Spleen (tissue), 11 donors: ENCODE data around the gene THSD4. TPM values are rescaled to one million over a fixed set of nuclear protein-coding genes. Genes with fewer than 3 reads are reported as not detected.

ENCODE experiments used
- DNase-seq: peaks from one replicate; pipeline ENCODE4 v3.0.0-alpha.2; 2020
- H3K27ac ChIP-seq, 8 donors: fragments of 200-600 bp; sonication (generic) in 7 of 8; 1 replicate in 4 of 8; 2 replicates in 4 of 8; pipeline versions ENCODE4 v1.5.0 to v1.8.0; 2016 to 2021; ENCODE audit warnings: inconsistent platforms in 4 of 8, mild to moderate bottlenecking in 4 of 8, moderate library complexity in 1 of 8
- H3K27me3 ChIP-seq, 7 donors: fragments of 200-600 bp; sonication (generic) in 6 of 7; replicated peaks in 1 of 7; 1 replicate in 4 of 7; 2 replicates in 3 of 7; pipeline versions ENCODE4 v1.5.0 to v1.8.0; 2016 to 2021; ENCODE audit warnings: inconsistent platforms in 3 of 7, mild to moderate bottlenecking in 1 of 7
- H3K36me3 ChIP-seq, 6 donors: fragments of 200-600 bp; sonication (generic) in 5 of 6; 1 replicate in 4 of 6; 2 replicates in 2 of 6; pipeline versions ENCODE4 v1.5.0 to v1.8.0; 2016 to 2021; ENCODE audit warnings: inconsistent platforms in 2 of 6
- H3K4me1 ChIP-seq, 6 donors: fragments of 200-600 bp; sonication (generic) in 5 of 6; 1 replicate in 3 of 6; 2 replicates in 3 of 6; pipeline versions ENCODE4 v1.5.0 to v1.8.0; 2016 to 2021; ENCODE audit warnings: inconsistent platforms in 3 of 6
- H3K4me3 ChIP-seq, 8 donors: fragments of 200-600 bp; sonication (generic) in 7 of 8; 1 replicate in 4 of 8; 2 replicates in 4 of 8; pipeline versions ENCODE4 v1.5.0 to v1.8.0; 2016 to 2021; ENCODE audit warnings: inconsistent platforms in 4 of 8, mild to moderate bottlenecking in 4 of 8, moderate library complexity in 2 of 8
- H3K9me3 ChIP-seq, 8 donors: fragments of 200-600 bp; sonication (generic) in 7 of 8; 1 replicate in 4 of 8; 2 replicates in 4 of 8; pipeline versions ENCODE4 v1.5.0 to v1.8.0; 2016 to 2021; ENCODE audit warnings: inconsistent platforms in 4 of 8
- CTCF ChIP-seq, 11 experiments: fragments of 200-600 bp in 7 of 11; fragments of 450-650 bp in 4 of 11; sonication (generic) in 4 of 11; IDR thresholded peaks in 8 of 11; conservative IDR thresholded peaks in 3 of 11; 1 replicate in 7 of 11; 2 replicates in 4 of 11; pipeline versions ENCODE4 v1.4.0 to v1.8.0; 2016 to 2021; ENCODE audit warnings: antibody characterized with exemption in 11 of 11, inconsistent platforms in 4 of 11, mild to moderate bottlenecking in 1 of 11
- POLR2A ChIP-seq, 3 donors: fragments of 450-650 bp; IDR thresholded peaks; one replicate each; pipeline ENCODE4 v1.5.1; 2017; ENCODE audit warnings: antibody characterized with exemption in 3 of 3, mild to moderate bottlenecking in 1 of 3
- POLR2AphosphoS5 ChIP-seq, 3 donors: sonication (generic); formaldehyde crosslinking; IDR thresholded peaks; one replicate each; pipeline ENCODE4 v1.5.1; 2017; ENCODE audit warnings: antibody characterized with exemption in 3 of 3
- WGBS, 5 donors: extraction: QIAGEN DNeasy Blood & Tissue Kit in 3 of 5; methylation state at CpG; one replicate each; pipeline versions ENCODE4 v1.1.5 to v1.1.7; 2013 to 2018; 5-methylcytosine and 5-hydroxymethylcytosine counted together
- intact Hi-C: fragments of 100-400 bp; cut with DNase I; formaldehyde crosslinking; loops from one replicate; pipeline ENCODE4 v1.15.0; 2023; ENCODE audit warnings: low total_unique reads
- polyA plus RNA-seq, 3 donors: library from polyadenylated mRNA; stranded (reverse); fragments of 200-250 nt; gene quantifications; one replicate each; pipeline ENCODE4 v1.2.1, GENCODE V29; 2013
- total RNA-seq, 7 donors: library from RNA; depleted of rRNA in 3 of 7; stranded (reverse); fragments of >200 nt in 3 of 7; fragmentation: NEBNext Ultra II Directional in 4 of 7; extraction: Animal tissue kit (Norgen Biotek cat#: 25700) in 4 of 7; gene quantifications; one replicate each; pipeline versions ENCODE4 v1.1.0 to v1.2.1, GENCODE V29; 2016 to 2021
- donor health status: healthy with polysubstance abuse.
- donor health status: DM: no; HTN: no; CAD: no; lungs with moderate emphysema.
- donor health status: DM: no; HTN: no; CAD: no.
- donor health status: Bipolar disorder and iron deficiency.
- donor health status: healthy.
- donor health status: DM: no; HTN: no; CAD: no.
- donor health status: DM: yes; HTN: yes; CAD: no.

The THSD4 gene
- total and polyA plus RNA-seq, 10 donors, result 0.29 to 11.3 (median 3.4) TPM

- no peak for DNase-seq
- WGBS, 5 donors, result 72 to 80% (median 79%) methylated on average over 10 of the region's 10 CpGs
- Histone ChIP-seq H3K4me1 (peaks cover 0 to 8% (median 5%) of the 10 kb centered on the region in 6 donors), H3K4me3 (no peak overlapping the region), H3K27ac (no peak overlapping the region), H3K27me3 (peaks cover 0 to 44% (median 0%) of the 10 kb centered on the region in 7 donors), H3K9me3 (no peaks in the 10 kb centered on the region), H3K36me3 (no peaks in the 10 kb centered on the region)
- intact Hi-C loops, result loop anchor here (5.0 kb wide), 1 partner anchor 375 kb away; no protein-coding TSS in a partner anchor
- TF ChIP-seq CTCF (IDR thresholded peaks at IDR 0.05 in 8 of 11, conservative IDR thresholded peaks at IDR 0.05 in 3 of 11), result no peak
- no peak for TF ChIP-seq POLR2AphosphoS5 (IDR thresholded peaks at IDR 0.05)
- TF ChIP-seq POLR2A (IDR thresholded peaks at IDR 0.05), result no peak
These were observed 667.3 kb downstream of the THSD4 start for GRCh38 chr15:71782422-71783165.

- H3K27ac ChIP-seq, result no peak overlapping the region
- no peaks in the 10 kb centered on the region for H3K9me3 ChIP-seq
- peaks cover 0 to 44% (median 0%) of the 10 kb centered on the region in 7 donors for H3K27me3 ChIP-seq
- 69 to 81% (median 69%) methylated on average over 6 of the region's 6 CpGs for WGBS, 5 donors
- DNase-seq, result no peak
- no peak overlapping the region for H3K4me3 ChIP-seq
- peaks cover 0 to 8% (median 5%) of the 10 kb centered on the region in 6 donors for H3K4me1 ChIP-seq
- H3K36me3 ChIP-seq, result no peaks in the 10 kb centered on the region
- TF ChIP-seq CTCF (IDR thresholded peaks at IDR 0.05 in 8 of 11, conservative IDR thresholded peaks at IDR 0.05 in 3 of 11) (peak in 3 of 11 experiments; percentile 30 to 42 (median 39)), POLR2A (IDR thresholded peaks at IDR 0.05) (no peak)
- intact Hi-C loops, result loop anchor here (5.0 kb wide), 1 partner anchor 373 kb away; no protein-coding TSS in a partner anchor
These were observed 669.4 kb downstream of the THSD4 start for GRCh38 chr15:71784719-71785118.

DNA sequence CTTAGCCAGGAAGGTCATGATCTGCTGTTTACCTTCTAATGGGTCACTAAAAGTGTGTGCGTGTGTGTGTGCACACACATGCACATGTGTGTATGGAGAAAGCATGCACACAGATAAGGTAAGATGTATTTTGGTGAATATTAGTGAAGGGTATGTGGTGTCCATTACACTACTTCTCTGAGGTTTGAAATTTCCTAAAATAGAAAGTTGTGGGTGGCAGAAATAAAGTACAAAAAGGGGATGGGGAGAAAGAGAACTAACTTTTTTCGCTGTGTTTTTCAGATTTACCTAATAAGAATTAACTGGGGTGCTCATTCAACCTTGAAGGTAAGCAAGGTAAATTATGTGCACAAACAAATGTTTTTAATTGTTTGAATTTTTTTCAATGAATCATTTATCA lies 670.7 kb downstream of the THSD4 start:
- Histone ChIP-seq H3K4me3 (no peak overlapping the region), H3K27ac (no peak overlapping the region), H3K36me3 (no peaks in the 10 kb centered on the region), H3K27me3 (peaks cover 0 to 39% (median 0%) of the 10 kb centered on the region in 7 donors), H3K4me1 (no peaks in the 10 kb centered on the region), H3K9me3 (no peaks in the 10 kb centered on the region)
- DNase-seq, result no peak
- TF ChIP-seq POLR2A (IDR thresholded peaks at IDR 0.05) (no peak), POLR2AphosphoS5 (IDR thresholded peaks at IDR 0.05) (no peak), CTCF (IDR thresholded peaks at IDR 0.05 in 8 of 11, conservative IDR thresholded peaks at IDR 0.05 in 3 of 11) (no peak)
- intact Hi-C loops, result no loop called here
- 83 to 90% (median 85%) methylated on average over 2 of the region's 2 CpGs for WGBS, 5 donors

GRCh38 chr15:71786673-71787072 lies 671.4 kb downstream of the THSD4 start:
- Histone ChIP-seq H3K4me1 (no peaks in the 10 kb centered on the region), H3K27ac (no peak overlapping the region), H3K4me3 (no peak overlapping the region), H3K36me3 (no peaks in the 10 kb centered on the region), H3K9me3 (no peaks in the 10 kb centered on the region), H3K27me3 (peaks cover 0 to 32% (median 0%) of the 10 kb centered on the region in 7 donors)
- TF ChIP-seq POLR2AphosphoS5 (IDR thresholded peaks at IDR 0.05), result no peak
- no peak for TF ChIP-seq POLR2A (IDR thresholded peaks at IDR 0.05)
- TF ChIP-seq CTCF (IDR thresholded peaks at IDR 0.05 in 8 of 11, conservative IDR thresholded peaks at IDR 0.05 in 3 of 11), result no peak
- WGBS, 5 donors, result 76 to 79% (median 78%) methylated on average over 7 of the region's 7 CpGs
- intact Hi-C loops, result no loop called here
- DNase-seq, result no peak
